ENCODE results near the gene MME.

- TF ChIP-seq CTCF (conservative IDR thresholded peaks at IDR 0.05; ENCODE audit: low read length) = no peak
- TF ChIP-seq EZH2phosphoT487 (IDR thresholded peaks at IDR 0.05; ENCODE audit: borderline replicate concordance, low read depth, low read length) = no peak
Measured at GRCh38 chr3:155101398-155101797, 21.3 kb downstream of the MME start.
